ENCODE measurements around the gene NUCB1. TPM values are rescaled to one million over a fixed set of nuclear protein-coding genes. Genes with fewer than 3 reads are reported as not detected.

The NUCB1 gene
- total RNA-seq, 1 experiment from 2014 or later: 153 TPM

DNA sequence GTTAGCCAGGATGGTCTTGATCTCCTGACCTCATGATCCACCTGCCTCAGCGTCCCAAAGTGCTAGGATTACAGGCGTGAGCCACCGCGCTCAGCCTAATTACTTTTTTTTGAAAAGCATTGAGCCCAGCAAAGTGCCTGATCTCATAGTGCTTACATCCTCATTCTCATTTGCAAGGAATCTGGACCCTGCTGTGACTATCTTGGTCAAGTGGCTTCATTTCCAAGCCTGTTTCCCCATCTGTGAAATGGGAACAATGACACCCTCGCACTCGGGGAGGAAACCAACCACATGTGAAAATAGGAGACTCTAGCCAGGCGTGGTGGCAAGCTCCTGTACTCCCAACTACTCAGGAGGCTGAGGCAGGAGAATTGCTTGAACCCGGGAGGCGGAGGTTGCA, 30.1 kb upstream of the NUCB1 start (continued):
- TF ChIP-seq, protein P1, sequence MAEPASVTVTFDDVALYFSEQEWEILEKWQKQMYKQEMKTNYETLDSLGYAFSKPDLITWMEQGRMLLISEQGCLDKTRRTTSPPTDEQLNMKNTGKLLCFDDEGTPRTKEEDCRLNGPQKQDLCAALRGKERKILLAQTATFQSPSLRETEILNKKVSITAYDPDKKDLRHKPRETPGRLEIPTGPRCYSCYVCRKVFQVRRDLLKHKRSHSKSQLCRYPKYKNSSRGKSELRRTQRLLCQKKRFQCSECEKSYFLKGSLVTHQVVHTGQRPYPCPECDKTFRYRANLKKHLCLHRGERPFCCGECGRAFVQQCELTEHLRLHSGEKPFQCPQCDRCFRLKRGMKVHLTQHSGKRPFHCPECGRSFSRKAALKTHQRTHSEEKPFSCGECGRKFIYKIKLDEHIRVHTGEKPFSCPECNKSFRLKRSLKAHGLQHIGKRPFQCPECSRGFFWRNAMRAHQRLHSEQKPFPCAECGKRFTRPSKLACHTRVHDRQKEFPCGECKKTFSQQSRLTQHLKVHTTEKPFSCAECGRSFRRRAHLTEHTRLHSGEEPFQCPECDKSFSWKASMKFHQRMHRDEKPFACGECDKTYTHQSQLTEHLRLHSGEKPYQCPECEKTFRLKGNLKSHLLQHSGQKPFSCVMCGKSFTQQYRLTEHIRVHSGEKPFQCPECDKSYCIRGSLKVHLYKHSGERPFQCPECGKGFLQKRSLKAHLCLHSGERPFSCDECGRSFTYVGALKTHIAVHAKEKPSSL (CRISPR knock-in tag; conservative IDR thresholded peaks at IDR 0.05): no peak
- TF ChIP-seq, protein P2, sequence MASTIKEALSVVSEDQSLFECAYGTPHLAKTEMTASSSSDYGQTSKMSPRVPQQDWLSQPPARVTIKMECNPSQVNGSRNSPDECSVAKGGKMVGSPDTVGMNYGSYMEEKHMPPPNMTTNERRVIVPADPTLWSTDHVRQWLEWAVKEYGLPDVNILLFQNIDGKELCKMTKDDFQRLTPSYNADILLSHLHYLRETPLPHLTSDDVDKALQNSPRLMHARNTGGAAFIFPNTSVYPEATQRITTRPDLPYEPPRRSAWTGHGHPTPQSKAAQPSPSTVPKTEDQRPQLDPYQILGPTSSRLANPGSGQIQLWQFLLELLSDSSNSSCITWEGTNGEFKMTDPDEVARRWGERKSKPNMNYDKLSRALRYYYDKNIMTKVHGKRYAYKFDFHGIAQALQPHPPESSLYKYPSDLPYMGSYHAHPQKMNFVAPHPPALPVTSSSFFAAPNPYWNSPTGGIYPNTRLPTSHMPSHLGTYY (CRISPR knock-in tag; IDR thresholded peaks at IDR 0.05): no peak
- TF ChIP-seq MYBL2 (CRISPR knock-in tag; IDR thresholded peaks at IDR 0.05): no peak
- TF ChIP-seq MXD4 (CRISPR knock-in tag; IDR thresholded peaks at IDR 0.05; ENCODE audit: borderline replicate concordance): no peak
- TF ChIP-seq, protein P3, sequence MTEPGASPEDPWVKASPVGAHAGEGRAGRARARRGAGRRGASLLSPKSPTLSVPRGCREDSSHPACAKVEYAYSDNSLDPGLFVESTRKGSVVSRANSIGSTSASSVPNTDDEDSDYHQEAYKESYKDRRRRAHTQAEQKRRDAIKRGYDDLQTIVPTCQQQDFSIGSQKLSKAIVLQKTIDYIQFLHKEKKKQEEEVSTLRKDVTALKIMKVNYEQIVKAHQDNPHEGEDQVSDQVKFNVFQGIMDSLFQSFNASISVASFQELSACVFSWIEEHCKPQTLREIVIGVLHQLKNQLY (CRISPR knock-in tag; IDR thresholded peaks at IDR 0.05): no peak
- TF ChIP-seq SMAD3 (CRISPR knock-in tag; IDR thresholded peaks at IDR 0.05; ENCODE audit: borderline replicate concordance): no peak
- TF ChIP-seq, protein P4, sequence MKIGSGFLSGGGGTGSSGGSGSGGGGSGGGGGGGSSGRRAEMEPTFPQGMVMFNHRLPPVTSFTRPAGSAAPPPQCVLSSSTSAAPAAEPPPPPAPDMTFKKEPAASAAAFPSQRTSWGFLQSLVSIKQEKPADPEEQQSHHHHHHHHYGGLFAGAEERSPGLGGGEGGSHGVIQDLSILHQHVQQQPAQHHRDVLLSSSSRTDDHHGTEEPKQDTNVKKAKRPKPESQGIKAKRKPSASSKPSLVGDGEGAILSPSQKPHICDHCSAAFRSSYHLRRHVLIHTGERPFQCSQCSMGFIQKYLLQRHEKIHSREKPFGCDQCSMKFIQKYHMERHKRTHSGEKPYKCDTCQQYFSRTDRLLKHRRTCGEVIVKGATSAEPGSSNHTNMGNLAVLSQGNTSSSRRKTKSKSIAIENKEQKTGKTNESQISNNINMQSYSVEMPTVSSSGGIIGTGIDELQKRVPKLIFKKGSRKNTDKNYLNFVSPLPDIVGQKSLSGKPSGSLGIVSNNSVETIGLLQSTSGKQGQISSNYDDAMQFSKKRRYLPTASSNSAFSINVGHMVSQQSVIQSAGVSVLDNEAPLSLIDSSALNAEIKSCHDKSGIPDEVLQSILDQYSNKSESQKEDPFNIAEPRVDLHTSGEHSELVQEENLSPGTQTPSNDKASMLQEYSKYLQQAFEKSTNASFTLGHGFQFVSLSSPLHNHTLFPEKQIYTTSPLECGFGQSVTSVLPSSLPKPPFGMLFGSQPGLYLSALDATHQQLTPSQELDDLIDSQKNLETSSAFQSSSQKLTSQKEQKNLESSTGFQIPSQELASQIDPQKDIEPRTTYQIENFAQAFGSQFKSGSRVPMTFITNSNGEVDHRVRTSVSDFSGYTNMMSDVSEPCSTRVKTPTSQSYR (CRISPR knock-in tag; IDR thresholded peaks at IDR 0.05): no peak
- TF ChIP-seq, protein P5, sequence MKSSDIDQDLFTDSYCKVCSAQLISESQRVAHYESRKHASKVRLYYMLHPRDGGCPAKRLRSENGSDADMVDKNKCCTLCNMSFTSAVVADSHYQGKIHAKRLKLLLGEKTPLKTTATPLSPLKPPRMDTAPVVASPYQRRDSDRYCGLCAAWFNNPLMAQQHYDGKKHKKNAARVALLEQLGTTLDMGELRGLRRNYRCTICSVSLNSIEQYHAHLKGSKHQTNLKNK (CRISPR knock-in tag; IDR thresholded peaks at IDR 0.05): no peak
- TF ChIP-seq TEAD1 (CRISPR knock-in tag; IDR thresholded peaks at IDR 0.05): no peak
- TF ChIP-seq, protein P6, sequence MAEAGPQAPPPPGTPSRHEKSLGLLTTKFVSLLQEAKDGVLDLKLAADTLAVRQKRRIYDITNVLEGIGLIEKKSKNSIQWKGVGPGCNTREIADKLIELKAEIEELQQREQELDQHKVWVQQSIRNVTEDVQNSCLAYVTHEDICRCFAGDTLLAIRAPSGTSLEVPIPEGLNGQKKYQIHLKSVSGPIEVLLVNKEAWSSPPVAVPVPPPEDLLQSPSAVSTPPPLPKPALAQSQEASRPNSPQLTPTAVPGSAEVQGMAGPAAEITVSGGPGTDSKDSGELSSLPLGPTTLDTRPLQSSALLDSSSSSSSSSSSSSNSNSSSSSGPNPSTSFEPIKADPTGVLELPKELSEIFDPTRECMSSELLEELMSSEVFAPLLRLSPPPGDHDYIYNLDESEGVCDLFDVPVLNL (CRISPR knock-in tag; IDR thresholded peaks at IDR 0.05; ENCODE audit: borderline replicate concordance, low read depth): no peak
- no peak for TF ChIP-seq IRF2 (CRISPR knock-in tag; IDR thresholded peaks at IDR 0.05; ENCODE audit: borderline replicate concordance, low read depth)
- TF ChIP-seq, protein P7, sequence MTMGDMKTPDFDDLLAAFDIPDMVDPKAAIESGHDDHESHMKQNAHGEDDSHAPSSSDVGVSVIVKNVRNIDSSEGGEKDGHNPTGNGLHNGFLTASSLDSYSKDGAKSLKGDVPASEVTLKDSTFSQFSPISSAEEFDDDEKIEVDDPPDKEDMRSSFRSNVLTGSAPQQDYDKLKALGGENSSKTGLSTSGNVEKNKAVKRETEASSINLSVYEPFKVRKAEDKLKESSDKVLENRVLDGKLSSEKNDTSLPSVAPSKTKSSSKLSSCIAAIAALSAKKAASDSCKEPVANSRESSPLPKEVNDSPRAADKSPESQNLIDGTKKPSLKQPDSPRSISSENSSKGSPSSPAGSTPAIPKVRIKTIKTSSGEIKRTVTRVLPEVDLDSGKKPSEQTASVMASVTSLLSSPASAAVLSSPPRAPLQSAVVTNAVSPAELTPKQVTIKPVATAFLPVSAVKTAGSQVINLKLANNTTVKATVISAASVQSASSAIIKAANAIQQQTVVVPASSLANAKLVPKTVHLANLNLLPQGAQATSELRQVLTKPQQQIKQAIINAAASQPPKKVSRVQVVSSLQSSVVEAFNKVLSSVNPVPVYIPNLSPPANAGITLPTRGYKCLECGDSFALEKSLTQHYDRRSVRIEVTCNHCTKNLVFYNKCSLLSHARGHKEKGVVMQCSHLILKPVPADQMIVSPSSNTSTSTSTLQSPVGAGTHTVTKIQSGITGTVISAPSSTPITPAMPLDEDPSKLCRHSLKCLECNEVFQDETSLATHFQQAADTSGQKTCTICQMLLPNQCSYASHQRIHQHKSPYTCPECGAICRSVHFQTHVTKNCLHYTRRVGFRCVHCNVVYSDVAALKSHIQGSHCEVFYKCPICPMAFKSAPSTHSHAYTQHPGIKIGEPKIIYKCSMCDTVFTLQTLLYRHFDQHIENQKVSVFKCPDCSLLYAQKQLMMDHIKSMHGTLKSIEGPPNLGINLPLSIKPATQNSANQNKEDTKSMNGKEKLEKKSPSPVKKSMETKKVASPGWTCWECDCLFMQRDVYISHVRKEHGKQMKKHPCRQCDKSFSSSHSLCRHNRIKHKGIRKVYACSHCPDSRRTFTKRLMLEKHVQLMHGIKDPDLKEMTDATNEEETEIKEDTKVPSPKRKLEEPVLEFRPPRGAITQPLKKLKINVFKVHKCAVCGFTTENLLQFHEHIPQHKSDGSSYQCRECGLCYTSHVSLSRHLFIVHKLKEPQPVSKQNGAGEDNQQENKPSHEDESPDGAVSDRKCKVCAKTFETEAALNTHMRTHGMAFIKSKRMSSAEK (CRISPR knock-in tag; IDR thresholded peaks at IDR 0.05; ENCODE audit: borderline replicate concordance): no peak
- no peak for TF ChIP-seq NR2C2 (CRISPR knock-in tag; IDR thresholded peaks at IDR 0.05)
- TF ChIP-seq GABPB1 (CRISPR knock-in tag; IDR thresholded peaks at IDR 0.05): no peak

All from WTC11 (cell line).